Kidney (tissue), 14 donors: ENCODE results near the gene GREB1. TPM values are rescaled to one million over a fixed set of nuclear protein-coding genes. Genes with fewer than 3 reads are reported as not detected.

ENCODE experiments used
- DNase-seq, 5 donors: peaks; one replicate each; pipeline ENCODE4 v3.0.0-alpha.2; 2013 to 2020
- FAIRE-seq: peaks from 2 replicates; lab custom pipeline; 2012; peaks lifted over from hg19 to GRCh38; lab: Jason Lieb, UNC
- H3K27ac ChIP-seq, 2 donors: one replicate each; pipeline ENCODE4 v1.7.0; 2013; ENCODE audit warnings: low read depth in 2 of 2, low read length in 2 of 2, inconsistent platforms in 1 of 2
- H3K27me3 ChIP-seq: one replicate; pipeline ENCODE4 v1.7.1; 2013; ENCODE audit warnings: low read length, inconsistent platforms; ENCODE audit not compliant: control insufficient read depth, insufficient read depth
- H3K36me3 ChIP-seq, 3 donors: one replicate each; pipeline versions ENCODE4 v1.7.0 to v1.7.1; 2013; ENCODE audit warnings: low read length in 3 of 3, control low read depth in 1 of 3, inconsistent platforms in 1 of 3; ENCODE audit not compliant: insufficient read depth in 3 of 3, control insufficient read depth in 2 of 3
- H3K4me1 ChIP-seq, 3 donors: one replicate each; pipeline versions ENCODE4 v1.7.0 to v1.7.1; 2013; ENCODE audit warnings: low read length in 3 of 3, inconsistent platforms in 1 of 3, low read depth in 1 of 3; ENCODE audit not compliant: control insufficient read depth in 2 of 3, insufficient read depth in 2 of 3
- H3K4me3 ChIP-seq, 3 donors: one replicate each; pipeline versions ENCODE4 v1.7.0 to v1.8.1; 2013; ENCODE audit warnings: low read length in 3 of 3, control low read depth in 1 of 3, inconsistent platforms in 1 of 3
- H3K9ac ChIP-seq, 3 donors: one replicate each; pipeline versions ENCODE4 v1.7.0 to v1.7.1; 2013; ENCODE audit warnings: low read length in 3 of 3, control low read depth in 1 of 3, inconsistent platforms in 1 of 3
- H3K9me3 ChIP-seq, 3 donors: one replicate each; pipeline versions ENCODE4 v1.7.0 to v1.7.1; 2013; ENCODE audit warnings: low read length in 3 of 3, control low read depth in 1 of 3, inconsistent platforms in 1 of 3; ENCODE audit not compliant: control insufficient read depth in 2 of 3, insufficient read depth in 1 of 3
- intact Hi-C: fragments of 100-400 bp; cut with DNase I; formaldehyde crosslinking; loops from one replicate; pipeline ENCODE4 v1.11.1; 2022
- polyA plus RNA-seq: library from polyadenylated mRNA; stranded (reverse); fragments of 350-450 nt; fragmentation: Illumina TruSeq; extraction: RNeasy Lipid Tissue Mini Kit (QIAGEN cat#74804); gene quantifications from one replicate; pipeline ENCODE4 v1.2.3, GENCODE V29; 2014; ENCODE audit warnings: low read depth, low replicate concordance; ENCODE audit not compliant: insufficient read depth
- total RNA-seq: library from RNA; stranded (reverse); fragmentation: NEBNext Ultra II Directional; extraction: Animal tissue kit (Norgen Biotek cat#: 25700); gene quantifications from one replicate; pipeline ENCODE4 v1.2.1, GENCODE V29; 2021
- TF ChIP-seq, protein P1 (sequence below): IDR thresholded peaks from 3 replicates; pipeline ENCODE4 v1.5.1; 2012; ENCODE audit warnings: mild to moderate bottlenecking, moderate library complexity, borderline replicate concordance; ENCODE audit not compliant: insufficient read depth; ENCODE audit errors: extremely low read depth
- donor health status: control.
- donor health status: control.
- donor health status: control.
- donor health status: control.
- donor health status: control.
- donor health status: DM: yes; HTN: yes; CAD: no.
- donor health status: Normal renal cell carcinoma (clear cell type).

GREB1 gene
- total and polyA plus RNA-seq, 2 donors from 2014 or later, result 0.98 to 1.8 TPM

DNA sequence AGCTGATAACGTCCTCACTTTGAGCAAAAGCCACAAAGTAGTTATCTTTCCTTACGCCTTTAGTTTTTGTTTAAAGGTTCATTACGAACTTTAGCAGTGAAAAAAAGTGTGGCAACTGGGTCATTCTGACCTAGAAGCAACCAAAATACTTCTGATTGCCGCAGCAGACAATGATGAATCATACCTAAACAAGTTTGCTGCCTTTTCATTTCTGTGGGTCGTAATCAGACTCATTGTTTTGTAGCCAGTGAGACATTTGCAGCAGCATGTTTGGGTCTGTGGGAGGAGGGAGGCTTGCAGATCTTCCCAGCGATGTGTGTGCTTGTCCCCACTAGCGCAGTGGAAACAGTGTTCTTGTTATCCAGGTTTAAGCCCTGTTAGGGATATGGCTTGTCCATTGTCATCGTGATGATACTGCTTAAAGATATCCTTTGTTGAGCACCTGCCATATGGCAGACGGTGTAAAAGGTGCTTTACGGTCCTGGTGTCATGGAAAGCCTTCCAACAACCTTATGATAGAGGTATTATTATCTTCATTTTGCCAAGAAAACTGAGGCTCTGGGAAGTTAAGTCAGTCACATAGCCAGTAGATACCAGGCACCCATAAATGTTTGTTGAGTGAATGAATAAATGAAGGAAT, 1.3 kb upstream of the GREB1 start:
- H3K4me3 ChIP-seq, result no peak overlapping the region
- H3K27ac ChIP-seq, result no peak overlapping the region
- DNase-seq (no peak), FAIRE-seq (no peak)
- no peak overlapping the region for H3K9ac ChIP-seq
- H3K36me3 ChIP-seq, result no peaks in the 10 kb centered on the region
- H3K9me3 ChIP-seq, result no peaks in the 10 kb centered on the region
- no peaks in the 10 kb centered on the region for H3K4me1 ChIP-seq
- TF ChIP-seq, protein P1, sequence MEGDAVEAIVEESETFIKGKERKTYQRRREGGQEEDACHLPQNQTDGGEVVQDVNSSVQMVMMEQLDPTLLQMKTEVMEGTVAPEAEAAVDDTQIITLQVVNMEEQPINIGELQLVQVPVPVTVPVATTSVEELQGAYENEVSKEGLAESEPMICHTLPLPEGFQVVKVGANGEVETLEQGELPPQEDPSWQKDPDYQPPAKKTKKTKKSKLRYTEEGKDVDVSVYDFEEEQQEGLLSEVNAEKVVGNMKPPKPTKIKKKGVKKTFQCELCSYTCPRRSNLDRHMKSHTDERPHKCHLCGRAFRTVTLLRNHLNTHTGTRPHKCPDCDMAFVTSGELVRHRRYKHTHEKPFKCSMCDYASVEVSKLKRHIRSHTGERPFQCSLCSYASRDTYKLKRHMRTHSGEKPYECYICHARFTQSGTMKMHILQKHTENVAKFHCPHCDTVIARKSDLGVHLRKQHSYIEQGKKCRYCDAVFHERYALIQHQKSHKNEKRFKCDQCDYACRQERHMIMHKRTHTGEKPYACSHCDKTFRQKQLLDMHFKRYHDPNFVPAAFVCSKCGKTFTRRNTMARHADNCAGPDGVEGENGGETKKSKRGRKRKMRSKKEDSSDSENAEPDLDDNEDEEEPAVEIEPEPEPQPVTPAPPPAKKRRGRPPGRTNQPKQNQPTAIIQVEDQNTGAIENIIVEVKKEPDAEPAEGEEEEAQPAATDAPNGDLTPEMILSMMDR, result no peak
- H3K27me3 ChIP-seq, result no peaks in the 10 kb centered on the region
- intact Hi-C loops, result no loop called here

DNA sequence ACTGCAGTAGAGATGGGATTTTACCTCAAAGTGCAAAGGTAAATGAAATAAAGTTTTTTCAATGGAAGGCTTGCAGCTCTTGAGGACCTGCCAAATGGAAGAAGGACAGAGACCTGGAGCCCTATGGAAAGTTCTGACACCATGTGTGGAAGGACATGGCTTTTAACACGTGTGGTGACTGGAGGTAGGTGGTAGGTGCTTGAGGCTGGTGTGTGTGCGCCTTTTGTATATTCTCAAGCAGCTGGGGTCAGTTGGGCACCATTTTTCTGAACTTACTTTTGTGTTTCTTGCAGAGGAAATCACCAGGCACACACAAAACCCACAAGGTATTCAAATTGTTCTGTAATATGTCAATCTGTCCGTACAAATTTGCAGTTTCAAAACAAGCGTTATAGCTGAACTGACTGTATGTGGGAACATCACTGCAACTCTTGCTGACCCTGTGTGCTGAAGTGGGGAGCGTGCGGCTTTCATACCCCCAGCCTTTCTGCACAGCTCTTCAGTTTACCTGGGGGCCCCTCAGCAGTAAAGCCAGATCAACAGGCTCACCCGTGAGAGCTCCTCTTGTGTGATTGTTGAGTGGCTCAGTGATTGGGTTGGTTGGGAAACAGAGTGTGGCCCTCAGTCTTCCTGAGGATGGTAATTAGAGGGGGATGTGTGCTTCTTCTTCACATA, 363 bp downstream of the GREB1 start:
- no peaks in the 10 kb centered on the region for H3K9me3 ChIP-seq
- TF ChIP-seq, protein P1, result no peak
- no peaks in the 10 kb centered on the region for H3K36me3 ChIP-seq
- no peak for DNase-seq
- H3K27ac ChIP-seq, result no peak overlapping the region
- no peak overlapping the region for H3K9ac ChIP-seq
- H3K27me3 ChIP-seq, result no peaks in the 10 kb centered on the region
- no peaks in the 10 kb centered on the region for H3K4me1 ChIP-seq
- FAIRE-seq, result no peak
- no peak overlapping the region for H3K4me3 ChIP-seq
- intact Hi-C loops, result no loop called here

DNA sequence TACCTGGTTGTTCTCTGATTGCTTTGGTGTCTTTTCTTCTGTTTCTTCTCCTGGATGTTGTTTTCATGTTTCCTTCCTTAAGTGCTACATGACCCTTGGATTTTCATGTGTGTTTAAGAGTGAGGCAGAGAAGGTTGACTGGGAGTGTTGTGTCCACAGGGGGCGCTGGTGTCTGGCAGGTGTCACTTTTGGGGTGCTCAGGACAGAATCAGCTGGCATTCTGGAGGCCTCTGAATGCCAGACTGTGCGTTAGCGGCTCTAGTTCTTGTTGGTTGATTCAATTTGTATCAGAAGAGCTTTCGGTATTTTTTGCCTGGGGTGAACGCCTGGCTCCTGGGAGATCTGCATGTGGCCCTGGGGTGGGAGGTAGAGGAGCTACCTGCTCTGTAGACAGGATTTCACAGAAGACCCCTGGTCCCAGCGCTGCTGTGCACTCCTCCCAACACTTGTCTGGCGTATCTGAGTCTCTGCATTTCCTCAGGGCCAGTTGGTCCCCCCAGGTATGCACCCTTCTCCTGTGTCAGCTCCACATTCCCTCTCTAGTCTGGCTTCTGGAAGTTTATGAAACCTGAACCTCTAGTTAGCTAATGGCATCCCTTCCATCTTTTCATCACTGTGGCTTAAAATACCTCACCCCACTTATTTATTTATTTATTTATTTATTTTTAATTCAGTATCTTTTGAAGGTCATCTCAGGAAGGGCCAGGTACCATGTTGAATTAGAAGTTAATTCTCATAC, 1.1 kb downstream of the GREB1 start:
- intact Hi-C loops, result no loop called here
- TF ChIP-seq, protein P1, result no peak
- no peak overlapping the region for H3K4me3 ChIP-seq

More for the DNA sequence above, 1.1 kb downstream of the GREB1 start:
- Histone ChIP-seq H3K4me1 (peaks cover 0 to 2% (median under 1%) of the 10 kb centered on the region in 3 donors), H3K36me3 (no peaks in the 10 kb centered on the region), H3K9ac (no peak overlapping the region), H3K9me3 (no peaks in the 10 kb centered on the region), H3K27ac (no peak overlapping the region), H3K27me3 (no peaks in the 10 kb centered on the region)
- DNase-seq (no peak), FAIRE-seq (no peak)
